NCI-H146 treated with DMSO at 0.1 percent for 48 hours (cell line): Measurements from ENCODE around the gene SEC24D.
A peak's percentile ranks its signal among the peaks of the same experiment; 100 is the strongest.

ENCODE experiments used
- DNase-seq: peaks from one replicate; lab custom pipeline; 2025; ENCODE audit not compliant: unreplicated experiment; lab: John Stamatoyannopoulos, UW

Gene SEC24D

GRCh38 chr4:118729287-118730286 is 106.3 kb downstream of the SEC24D start:
- DNase-seq: no peak

GRCh38 chr4:118727360-118727759 is 108.6 kb downstream of the SEC24D start:
- no peak for DNase-seq

GRCh38 chr4:118723369-118723768 is 112.6 kb downstream of the SEC24D start:
- no peak for DNase-seq

GRCh38 chr4:118721752-118722151 is 114.2 kb downstream of the SEC24D start:
- no peak for DNase-seq

GRCh38 chr4:118718511-118719170 is 117.3 kb downstream of the SEC24D start:
- DNase-seq: no peak

- no peak for DNase-seq
Observed at GRCh38 chr4:118716304-118716703, 119.6 kb downstream of the SEC24D start.

- no peak for DNase-seq
Observed at GRCh38 chr4:118714682-118715081, 121.2 kb downstream of the SEC24D start.

- no peak for DNase-seq
Observed at GRCh38 chr4:118712872-118713271, 123.1 kb downstream of the SEC24D start.

GRCh38 chr4:118711052-118711451 is 124.9 kb downstream of the SEC24D start:
- no peak for DNase-seq

GRCh38 chr4:118703118-118703517 is 132.8 kb downstream of the SEC24D start:
- no peak for DNase-seq

GRCh38 chr4:118684873-118685811 is 150.8 kb downstream of the SEC24D start, which contains the start of gene METTL14:
Gene METTL14, plus strand, starts transcription at chr4:118685392. Its CDS starts 143 bp downstream, at chr4:118685535.
- DNase-seq: peak; percentile 65

- no peak for DNase-seq
Observed at GRCh38 chr4:118683513-118683912, 152.4 kb downstream of the SEC24D start.

- DNase-seq: no peak
Observed at GRCh38 chr4:118682928-118683327, 153.0 kb downstream of the SEC24D start.

- DNase-seq: no peak
Observed at GRCh38 chr4:118680808-118681207, 155.1 kb downstream of the SEC24D start.

- DNase-seq: no peak
Observed at GRCh38 chr4:118676128-118676527, 159.8 kb downstream of the SEC24D start.
